Stimulated activated CD8-positive, alpha-beta memory T cell treated with anti-CD3 and anti-CD28 coated beads, Interleukin-7, amount 100 ng/mL, for 48 hours (primary cell): ENCODE results near the gene RPL37.
"Not testable (repeated sequence)": the region's sequence is repeated elsewhere in the genome, so short reads cannot be mapped to it uniquely, and the experiment has no call there.

ENCODE experiments used
- DNase-seq, 2 donors: peaks; one replicate each; pipeline ENCODE4 v3.0.0-alpha.2; 2020; ENCODE audit warnings: low read depth in 1 of 2; ENCODE audit errors: extremely low read depth in 1 of 2

RPL37 gene

GRCh38 chr5:40798012-40798800, 36.8 kb downstream of the RPL37 start, which contains the start of gene PRKAA1:
PRKAA1 (minus strand) TSS chr5:40798374; CDS start chr5:40798189, 185 bp downstream.
- DNase-seq, result peak; percentile 77 to 82

- DNase-seq, result peak; percentile 55 to 59
Observed at GRCh38 chr5:40797273-40798011, 37.6 kb downstream of the RPL37 start.

GRCh38 chr5:40796487-40796889, 38.5 kb downstream of the RPL37 start:
- DNase-seq, result no peak

GRCh38 chr5:40794877-40795276, 40.1 kb downstream of the RPL37 start:
- not testable (repeated sequence) for DNase-seq

- DNase-seq, result not testable (repeated sequence)
Observed at GRCh38 chr5:40794340-40794739, 40.7 kb downstream of the RPL37 start.

- not testable (repeated sequence) for DNase-seq
Observed at GRCh38 chr5:40792691-40793090, 42.3 kb downstream of the RPL37 start.

- DNase-seq, result no peak
Observed at GRCh38 chr5:40791715-40792139, 43.3 kb downstream of the RPL37 start.

- DNase-seq, result no peak
Observed at GRCh38 chr5:40790947-40791593, 44.0 kb downstream of the RPL37 start.

GRCh38 chr5:40788941-40789340, 46.1 kb downstream of the RPL37 start:
- not testable (repeated sequence) for DNase-seq

GRCh38 chr5:40787986-40788385, 47.0 kb downstream of the RPL37 start:
- DNase-seq, result no peak

- DNase-seq, result not testable (repeated sequence)
Observed at GRCh38 chr5:40786664-40787063, 48.4 kb downstream of the RPL37 start.

- no peak for DNase-seq
Observed at GRCh38 chr5:40784916-40785315, 50.1 kb downstream of the RPL37 start.

GRCh38 chr5:40784027-40784653, 50.9 kb downstream of the RPL37 start:
- DNase-seq, result no peak

GRCh38 chr5:40781843-40782409, 53.1 kb downstream of the RPL37 start:
- no peak for DNase-seq

GRCh38 chr5:40780858-40781257, 54.2 kb downstream of the RPL37 start:
- DNase-seq, result no peak

GRCh38 chr5:40780199-40780598, 54.8 kb downstream of the RPL37 start:
- DNase-seq, result no peak

GRCh38 chr5:40779561-40779960, 55.5 kb downstream of the RPL37 start:
- DNase-seq, result no peak

- no peak for DNase-seq
Observed at GRCh38 chr5:40778133-40778532, 56.9 kb downstream of the RPL37 start.

- no peak for DNase-seq
Observed at GRCh38 chr5:40776658-40776977, 58.4 kb downstream of the RPL37 start.

GRCh38 chr5:40775846-40776657, 59.0 kb downstream of the RPL37 start:
- no peak for DNase-seq
